Stomach (tissue), 9 donors: ENCODE results near the gene B3GNT2. TPM values are rescaled to one million over a fixed set of nuclear protein-coding genes. Genes with fewer than 3 reads are reported as not detected.

Experiments used
- DNase-seq, 2 donors: peaks; one replicate each; pipeline versions ENCODE4 v3.0.0 to v3.0.0-alpha.2; 2013 to 2019
- H3K27ac ChIP-seq, 5 donors: fragments of 200-600 bp in 4 of 5; sonication (generic) in 4 of 5; one replicate each; pipeline ENCODE4 v1.5.1; 2013 to 2019; ENCODE audit warnings: mild to moderate bottlenecking in 1 of 5, moderate library complexity in 1 of 5
- H3K27me3 ChIP-seq, 3 donors: fragments of 200-600 bp; sonication (generic); one replicate each; pipeline ENCODE4 v1.5.1; 2017 to 2019; ENCODE audit warnings: mixed run types in 1 of 3
- H3K36me3 ChIP-seq, 4 donors: fragments of 200-600 bp; sonication (generic); 1 replicate in 3 of 4; 2 replicates in 1 of 4; pipeline ENCODE4 v1.5.1; 2016 to 2019
- H3K4me1 ChIP-seq, 4 donors: fragments of 200-600 bp; sonication (generic); one replicate each; pipeline ENCODE4 v1.5.1; 2016 to 2019
- H3K4me3 ChIP-seq, 4 donors: fragments of 200-600 bp; sonication (generic) in 3 of 4; one replicate each; pipeline ENCODE4 v1.5.1; 2016 to 2019; ENCODE audit warnings: mild to moderate bottlenecking in 1 of 4
- H3K9me3 ChIP-seq, 4 donors: fragments of 200-600 bp; sonication (generic); one replicate each; pipeline ENCODE4 v1.5.1; 2016 to 2019
- EP300 ChIP-seq: sonication (generic); formaldehyde crosslinking; IDR thresholded peaks from one replicate; pipeline ENCODE4 v1.6.1; 2017; ENCODE audit warnings: antibody characterized with exemption
- POLR2A ChIP-seq, 4 donors: fragments of 450-650 bp; IDR thresholded peaks; one replicate each; pipeline ENCODE4 v1.6.1; 2016; ENCODE audit warnings: antibody characterized with exemption in 4 of 4, control low read depth in 2 of 4, mild to moderate bottlenecking in 1 of 4, moderate library complexity in 1 of 4
- POLR2AphosphoS5 ChIP-seq, 3 donors: sonication (generic); formaldehyde crosslinking; IDR thresholded peaks; one replicate each; pipeline ENCODE4 v1.6.1; 2016; ENCODE audit warnings: antibody characterized with exemption in 3 of 3
- WGBS, 5 donors: extraction: QIAGEN DNeasy Blood & Tissue Kit in 3 of 5; methylation state at CpG; one replicate each; pipeline versions ENCODE4 v1.1.5 to v1.1.7; 2013 to 2018; 5-methylcytosine and 5-hydroxymethylcytosine counted together
- intact Hi-C: fragments of 100-400 bp; cut with DNase I; formaldehyde crosslinking; loops from one replicate; pipeline ENCODE4 v1.15.1; 2023; ENCODE audit warnings: low total_unique reads
- polyA plus RNA-seq, 3 donors: library from polyadenylated mRNA; stranded (reverse); fragments of 200-250 nt; gene quantifications; one replicate each; pipeline ENCODE4 v1.2.3, GENCODE V29; 2013
- total RNA-seq, 5 donors: library from RNA; depleted of rRNA; stranded (reverse); fragments of >200 nt; gene quantifications; one replicate each; pipeline versions ENCODE4 v1.1.0 to v1.2.3, GENCODE V29; 2014 to 2016
- TF ChIP-seq, protein P1 (sequence below), 7 experiments: fragments of 450-650 bp in 4 of 7; fragments of 200-600 bp in 3 of 7; sonication (generic) in 3 of 7; IDR thresholded peaks; one replicate each; pipeline ENCODE4 v1.5.1; 2016 to 2019; ENCODE audit warnings: antibody characterized with exemption in 7 of 7, control low read depth in 2 of 7, mild to moderate bottlenecking in 1 of 7
- donor health status: healthy with polysubstance abuse.
- donor health status: Bipolar disorder and iron deficiency.
- donor health status: healthy.

The B3GNT2 gene
- total and polyA plus RNA-seq, 8 donors = 6.6 to 62.5 (median 19.6) TPM

DNA sequence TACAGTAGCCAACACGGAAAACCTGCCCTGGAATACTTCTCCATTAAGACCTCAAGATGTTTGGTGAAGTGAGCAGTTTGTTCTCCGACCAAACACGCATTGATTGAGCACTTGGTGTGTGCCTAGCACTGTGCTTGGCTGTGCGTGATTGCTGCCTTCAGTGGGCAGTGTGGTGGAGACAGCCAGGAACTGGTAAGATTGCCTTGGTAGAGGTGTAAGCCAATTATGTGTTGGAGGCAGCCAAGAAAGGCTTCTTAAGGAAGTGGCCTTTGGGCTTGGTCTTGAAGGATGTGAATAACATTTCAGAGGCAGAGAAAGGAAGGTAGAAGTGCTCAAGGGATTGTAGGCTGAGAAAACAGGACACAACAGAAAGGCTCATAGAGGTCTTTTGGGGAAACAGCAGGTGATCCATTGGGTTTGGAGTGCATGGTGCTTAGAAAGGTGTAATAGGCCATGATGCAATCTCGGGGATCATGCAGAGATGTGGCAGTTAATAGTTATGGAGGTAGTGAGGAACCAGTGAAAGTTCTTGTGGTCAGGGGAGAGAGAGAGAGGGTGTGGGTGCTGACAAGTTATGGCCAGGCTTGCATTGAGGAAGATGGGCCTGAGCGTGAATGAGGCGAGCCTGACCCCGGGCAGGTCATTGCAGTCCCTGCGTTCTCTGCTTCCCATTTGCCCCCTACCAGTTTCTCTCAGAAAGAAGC, 6.3 kb downstream of the B3GNT2 start:
- TF ChIP-seq POLR2A (IDR thresholded peaks at IDR 0.05) = no peak
- no peak for TF ChIP-seq EP300
- TF ChIP-seq POLR2AphosphoS5 (IDR thresholded peaks at IDR 0.05) = no peak
- TF ChIP-seq, protein P1, sequence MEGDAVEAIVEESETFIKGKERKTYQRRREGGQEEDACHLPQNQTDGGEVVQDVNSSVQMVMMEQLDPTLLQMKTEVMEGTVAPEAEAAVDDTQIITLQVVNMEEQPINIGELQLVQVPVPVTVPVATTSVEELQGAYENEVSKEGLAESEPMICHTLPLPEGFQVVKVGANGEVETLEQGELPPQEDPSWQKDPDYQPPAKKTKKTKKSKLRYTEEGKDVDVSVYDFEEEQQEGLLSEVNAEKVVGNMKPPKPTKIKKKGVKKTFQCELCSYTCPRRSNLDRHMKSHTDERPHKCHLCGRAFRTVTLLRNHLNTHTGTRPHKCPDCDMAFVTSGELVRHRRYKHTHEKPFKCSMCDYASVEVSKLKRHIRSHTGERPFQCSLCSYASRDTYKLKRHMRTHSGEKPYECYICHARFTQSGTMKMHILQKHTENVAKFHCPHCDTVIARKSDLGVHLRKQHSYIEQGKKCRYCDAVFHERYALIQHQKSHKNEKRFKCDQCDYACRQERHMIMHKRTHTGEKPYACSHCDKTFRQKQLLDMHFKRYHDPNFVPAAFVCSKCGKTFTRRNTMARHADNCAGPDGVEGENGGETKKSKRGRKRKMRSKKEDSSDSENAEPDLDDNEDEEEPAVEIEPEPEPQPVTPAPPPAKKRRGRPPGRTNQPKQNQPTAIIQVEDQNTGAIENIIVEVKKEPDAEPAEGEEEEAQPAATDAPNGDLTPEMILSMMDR (IDR thresholded peaks at IDR 0.05) = no peak
- DNase-seq = no peak
- Histone ChIP-seq H3K9me3 (no peaks in the 10 kb centered on the region), H3K27me3 (no peaks in the 10 kb centered on the region), H3K36me3 (no peaks in the 10 kb centered on the region), H3K4me1 (peaks cover 27 to 92% (median 75%) of the 10 kb centered on the region in 4 donors), H3K4me3 (no peak overlapping the region), H3K27ac (no peak overlapping the region)
- intact Hi-C loops = no loop called here
- 78 to 89% (median 89%) methylated on average over 9 of the region's 9 CpGs for WGBS, 5 donors

DNA sequence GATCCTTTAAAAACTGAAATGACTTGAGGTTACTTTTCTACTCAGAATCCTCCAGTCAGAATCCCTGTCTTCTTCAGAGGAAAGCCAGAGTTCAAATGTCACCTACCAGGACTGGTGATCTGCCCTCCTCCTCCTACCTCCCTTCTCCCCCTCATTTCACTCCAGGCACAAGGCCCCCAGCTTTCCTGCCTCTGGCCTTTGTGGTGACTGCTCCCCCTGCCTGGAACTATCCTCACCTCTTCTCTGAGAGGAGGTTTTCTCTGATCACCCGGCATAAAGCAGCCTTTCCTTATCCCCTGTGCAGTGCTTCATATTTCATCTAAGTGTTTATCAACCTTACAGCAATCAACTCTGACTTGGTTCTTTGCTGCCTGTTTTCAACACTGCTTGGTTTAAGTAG, 6.8 kb downstream of the B3GNT2 start:
- WGBS, 5 donors = 38 to 58% (median 44%) methylated on average over 1 of the region's 1 CpG
- intact Hi-C loops = no loop called here
- TF ChIP-seq POLR2AphosphoS5 (IDR thresholded peaks at IDR 0.05) (no peak), POLR2A (IDR thresholded peaks at IDR 0.05) (no peak), EP300 (no peak)
- TF ChIP-seq, protein P1 (IDR thresholded peaks at IDR 0.05) = no peak
- Histone ChIP-seq H3K4me1 (peaks cover 29 to 94% (median 77%) of the 10 kb centered on the region in 4 donors), H3K27ac (no peak overlapping the region), H3K9me3 (no peaks in the 10 kb centered on the region), H3K4me3 (no peak overlapping the region), H3K27me3 (no peaks in the 10 kb centered on the region), H3K36me3 (no peaks in the 10 kb centered on the region)
- no peak for DNase-seq

DNA sequence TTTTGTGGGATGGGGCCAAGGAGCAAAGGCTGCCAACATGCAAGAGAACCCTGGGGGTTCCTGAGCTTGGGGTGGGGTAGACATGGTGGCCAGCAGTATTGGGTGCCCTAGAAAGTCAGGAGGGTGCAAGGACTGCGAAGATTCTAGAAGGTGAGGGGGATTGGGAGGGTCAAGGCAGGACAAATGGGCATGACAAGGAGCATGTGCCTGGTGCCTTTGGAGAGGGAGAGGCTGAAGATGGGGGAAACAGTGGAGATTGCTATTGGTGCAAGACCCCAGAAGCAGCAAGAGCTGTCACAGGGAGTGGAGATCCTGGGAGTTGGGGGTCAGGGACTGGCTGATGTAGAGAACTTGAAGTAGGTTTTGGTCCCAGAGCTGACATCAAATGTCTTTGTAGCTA, 7.5 kb downstream of the B3GNT2 start:
- Histone ChIP-seq H3K27me3 (no peaks in the 10 kb centered on the region), H3K27ac (no peak overlapping the region), H3K4me3 (no peak overlapping the region), H3K4me1 (peaks cover 34 to 94% (median 75%) of the 10 kb centered on the region in 4 donors), H3K36me3 (no peaks in the 10 kb centered on the region), H3K9me3 (no peaks in the 10 kb centered on the region)
- WGBS, 5 donors = 90 to 100% (median 97%) methylated on average over 1 of the region's 1 CpG
- no peak for DNase-seq
- TF ChIP-seq, protein P1 (IDR thresholded peaks at IDR 0.05) = no peak
- TF ChIP-seq POLR2A (IDR thresholded peaks at IDR 0.05) = no peak
- TF ChIP-seq POLR2AphosphoS5 (IDR thresholded peaks at IDR 0.05) = no peak
- no peak for TF ChIP-seq EP300
- intact Hi-C loops = no loop called here

DNA sequence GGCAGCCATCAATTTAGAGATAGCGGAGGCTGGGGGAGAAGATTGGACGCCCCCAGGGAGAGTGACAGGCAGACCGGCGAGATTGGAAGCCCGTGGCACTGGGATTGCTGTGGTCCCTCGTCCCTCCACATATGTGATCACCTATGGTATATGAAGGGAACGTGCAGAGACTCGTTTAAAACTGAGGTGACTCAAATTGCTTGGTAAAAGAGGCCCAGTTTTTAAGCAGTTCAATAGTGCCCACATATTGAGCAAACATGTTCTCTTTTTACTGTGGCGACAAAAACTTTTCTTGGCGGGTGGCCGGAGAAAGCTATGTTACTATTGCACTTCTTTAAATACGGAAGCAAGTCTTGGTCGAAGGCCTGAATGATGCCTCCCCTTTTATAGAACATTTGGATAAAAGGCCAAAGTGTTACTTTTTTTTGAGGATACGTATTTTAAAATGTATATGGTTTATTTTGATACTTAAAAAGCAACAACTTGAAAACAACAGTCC, 9.1 kb downstream of the B3GNT2 start:
- Histone ChIP-seq H3K4me1 (peaks cover 26 to 95% (median 73%) of the 10 kb centered on the region in 4 donors), H3K4me3 (no peak overlapping the region), H3K36me3 (no peaks in the 10 kb centered on the region), H3K27ac (no peak overlapping the region), H3K9me3 (no peaks in the 10 kb centered on the region), H3K27me3 (no peaks in the 10 kb centered on the region)
- TF ChIP-seq POLR2AphosphoS5 (IDR thresholded peaks at IDR 0.05) = no peak
- TF ChIP-seq, protein P1 (IDR thresholded peaks at IDR 0.05) = no peak
- TF ChIP-seq EP300 = no peak
- TF ChIP-seq POLR2A (IDR thresholded peaks at IDR 0.05) = no peak
- 80 to 87% (median 81%) methylated on average over 14 of the region's 14 CpGs for WGBS, 5 donors
- intact Hi-C loops = no loop called here
- no peak for DNase-seq
